Hematopoietic multipotent progenitor cell treated with erythropoietin and hydrocortisone succinate and interleukin-3 and kit ligand, for 4 days (in vitro differentiated cells): ENCODE data around the gene PPP1R3E.
"Not testable (repeated sequence)": the region's sequence is repeated elsewhere in the genome, so short reads cannot be mapped to it uniquely, and the experiment has no call there.

Experiments
- DNase-seq: peaks from one replicate; pipeline ENCODE4 v3.0.0-alpha.2; 2015

Gene PPP1R3E

GRCh38 chr14:23297096-23297495 is 5.6 kb downstream of the PPP1R3E start:
- DNase-seq = no peak

- no peak for DNase-seq
These were observed 6.5 kb downstream of the PPP1R3E start for GRCh38 chr14:23296012-23296777.

GRCh38 chr14:23294734-23295561 is 7.7 kb downstream of the PPP1R3E start:
- peak; percentile 88 for DNase-seq

- DNase-seq = peak; percentile 31
These were observed 15.7 kb downstream of the PPP1R3E start for GRCh38 chr14:23286902-23287479.

- DNase-seq = peak; percentile 99
These were observed 16.4 kb downstream of the PPP1R3E start, which contains the start of gene HOMEZ for GRCh38 chr14:23286020-23286901. TSS of gene HOMEZ (minus strand) at chr14:23286132. CDS start at chr14:23285952, 180 bp downstream.

GRCh38 chr14:23285530-23286019 is 17.1 kb downstream of the PPP1R3E start:
- no peak for DNase-seq

- peak; percentile 57 for DNase-seq
These were observed 17.8 kb downstream of the PPP1R3E start for GRCh38 chr14:23284654-23285529.

- DNase-seq = no peak
These were observed 21.4 kb downstream of the PPP1R3E start for GRCh38 chr14:23281247-23281646.

GRCh38 chr14:23277928-23278327 is 24.7 kb downstream of the PPP1R3E start:
- DNase-seq = peak; percentile 61

- no peak for DNase-seq
These were observed 25.5 kb downstream of the PPP1R3E start for GRCh38 chr14:23277189-23277588.

- DNase-seq = no peak
These were observed 27.2 kb downstream of the PPP1R3E start for GRCh38 chr14:23275412-23275811.

GRCh38 chr14:23269193-23269592 is 33.5 kb downstream of the PPP1R3E start:
- DNase-seq = no peak

- DNase-seq = not testable (repeated sequence)
These were observed 41.8 kb downstream of the PPP1R3E start for GRCh38 chr14:23260849-23261248.

GRCh38 chr14:23259426-23259825 is 43.2 kb downstream of the PPP1R3E start:
- DNase-seq = no peak

- DNase-seq = no peak
These were observed 44.4 kb downstream of the PPP1R3E start for GRCh38 chr14:23258256-23258655.

GRCh38 chr14:23252420-23253333 is 50.0 kb downstream of the PPP1R3E start:
- DNase-seq = no peak

- DNase-seq = no peak
These were observed 50.7 kb downstream of the PPP1R3E start for GRCh38 chr14:23252006-23252405.

GRCh38 chr14:23249824-23250223 is 52.8 kb downstream of the PPP1R3E start:
- no peak for DNase-seq

GRCh38 chr14:23248601-23249000 is 54.1 kb downstream of the PPP1R3E start:
- DNase-seq = no peak
